Activated CD4-positive, alpha-beta memory T cell treated with anti-CD3 and anti-CD28 coated beads for 36 hours (primary cell): Measurements from ENCODE around the gene CFAP97D1. TPM values are rescaled to one million over a fixed set of nuclear protein-coding genes. Genes with fewer than 3 reads are reported as not detected.

Experiments used
- CTCF ChIA-PET: fragments of 350-600 bp; sonication (Branson Sonifier 250); formaldehyde crosslinking; loops from one replicate; lab custom pipeline; 2021; ENCODE audit warnings: antibody characterized with exemption, inconsistent platforms; lab: Charles Lee
- POLR2A ChIA-PET: fragments of 350-600 bp; sonication (Branson Sonifier 250); formaldehyde crosslinking; loops from one replicate; lab custom pipeline; 2021; ENCODE audit warnings: antibody characterized with exemption; lab: Charles Lee
- DNase-seq: peaks from one replicate; pipeline ENCODE4 v3.0.0-alpha.2; 2020
- H3K27ac Mint-ChIP-seq: one replicate; pipeline ENCODE4 v1.8.0; 2021; ENCODE audit warnings: mixed read lengths
- H3K27me3 Mint-ChIP-seq: one replicate; pipeline ENCODE4 v1.8.0; 2021; ENCODE audit warnings: mixed read lengths
- H3K36me3 Mint-ChIP-seq: one replicate; pipeline ENCODE4 v1.8.0; 2021; ENCODE audit warnings: mixed read lengths
- H3K4me1 Mint-ChIP-seq: one replicate; pipeline ENCODE4 v1.8.0; 2021; ENCODE audit warnings: low read depth, mixed read lengths
- H3K4me3 Mint-ChIP-seq: one replicate; pipeline ENCODE4 v1.8.0; 2021; ENCODE audit warnings: mild to moderate bottlenecking, mixed read lengths
- H3K9me3 Mint-ChIP-seq: one replicate; pipeline ENCODE4 v1.8.0; 2021; ENCODE audit warnings: mixed read lengths
- intact Hi-C: fragments of 100-400 bp; cut with micrococcal nuclease; formaldehyde crosslinking; loops from one replicate; pipeline ENCODE4 v1.15.1; 2023
- total RNA-seq, 2 experiments: library from RNA; stranded (reverse); gene quantifications; one replicate each; pipeline ENCODE4 v1.2.3, GENCODE V29; 2021

The CFAP97D1 gene
- total RNA-seq, 2 experiments from 2014 or later: not detected

- POLR2A ChIA-PET: no interaction called here
- peaks cover 23% of the 10 kb centered on the region for H3K36me3 Mint-ChIP-seq
- DNase-seq: no peak
- H3K27ac Mint-ChIP-seq: no peak overlapping the region
- H3K27me3 Mint-ChIP-seq: no peaks in the 10 kb centered on the region
- H3K9me3 Mint-ChIP-seq: no peaks in the 10 kb centered on the region
- H3K4me1 Mint-ChIP-seq: no peaks in the 10 kb centered on the region
- intact Hi-C loops: no loop called here
- CTCF ChIA-PET: interaction anchor here (1.0 to 2.1 kb wide), 2 partner anchors 8 to 11 kb away, joined by 3 to 11 read pairs; no protein-coding TSS in a partner anchor
- H3K4me3 Mint-ChIP-seq: no peak overlapping the region
These were observed 11.3 kb upstream of the CFAP97D1 start for GRCh38 chr17:43768943-43769342.

GRCh38 chr17:43769426-43769825 is 10.8 kb upstream of the CFAP97D1 start:
- H3K9me3 Mint-ChIP-seq: no peaks in the 10 kb centered on the region
- DNase-seq: no peak
- no peaks in the 10 kb centered on the region for H3K27me3 Mint-ChIP-seq
- ChIA-PET CTCF (interaction anchor here (1.0 to 2.1 kb wide), 2 partner anchors 9 to 12 kb away, joined by 3 to 11 read pairs; no protein-coding TSS in a partner anchor), POLR2A (no interaction called here)
- no peak overlapping the region for H3K4me3 Mint-ChIP-seq
- no peaks in the 10 kb centered on the region for H3K4me1 Mint-ChIP-seq
- H3K27ac Mint-ChIP-seq: no peak overlapping the region
- H3K36me3 Mint-ChIP-seq: peaks cover 23% of the 10 kb centered on the region
- intact Hi-C loops: no loop called here

- CTCF ChIA-PET: interaction anchor here (1.0 to 2.1 kb wide), 2 partner anchors 9 to 12 kb away, joined by 3 to 11 read pairs; no protein-coding TSS in a partner anchor
- Mint-ChIP-seq H3K27ac (no peak overlapping the region), H3K4me1 (no peaks in the 10 kb centered on the region), H3K27me3 (no peaks in the 10 kb centered on the region), H3K4me3 (no peak overlapping the region), H3K36me3 (peaks cover 23% of the 10 kb centered on the region), H3K9me3 (no peaks in the 10 kb centered on the region)
- intact Hi-C loops: no loop called here
- POLR2A ChIA-PET: no interaction called here
- no peak for DNase-seq
These were observed 10.4 kb upstream of the CFAP97D1 start for GRCh38 chr17:43769859-43770258.

- no peak overlapping the region for H3K27ac Mint-ChIP-seq
- H3K27me3 Mint-ChIP-seq: no peaks in the 10 kb centered on the region
- H3K4me3 Mint-ChIP-seq: no peak overlapping the region
- CTCF ChIA-PET: interaction anchor here (2.1 kb wide), 1 partner anchor 10 kb away, joined by 11 read pairs; no protein-coding TSS in a partner anchor
- no peak for DNase-seq
- H3K9me3 Mint-ChIP-seq: no peaks in the 10 kb centered on the region
- intact Hi-C loops: no loop called here
- no peaks in the 10 kb centered on the region for H3K4me1 Mint-ChIP-seq
- POLR2A ChIA-PET: no interaction called here
- peaks cover 25% of the 10 kb centered on the region for H3K36me3 Mint-ChIP-seq
These were observed 9.3 kb upstream of the CFAP97D1 start for GRCh38 chr17:43770957-43771356.

GRCh38 chr17:43771463-43771862 is 8.8 kb upstream of the CFAP97D1 start:
- Mint-ChIP-seq H3K4me3 (no peak overlapping the region), H3K9me3 (no peaks in the 10 kb centered on the region), H3K27me3 (no peaks in the 10 kb centered on the region), H3K27ac (no peak overlapping the region), H3K36me3 (peaks cover 25% of the 10 kb centered on the region), H3K4me1 (no peaks in the 10 kb centered on the region)
- intact Hi-C loops: no loop called here
- CTCF ChIA-PET: no interaction called here
- POLR2A ChIA-PET: no interaction called here
- DNase-seq: no peak

GRCh38 chr17:43772877-43773648 is 7.2 kb upstream of the CFAP97D1 start:
- Mint-ChIP-seq H3K36me3 (peaks cover 25% of the 10 kb centered on the region), H3K4me1 (peaks cover 2% of the 10 kb centered on the region), H3K27me3 (no peaks in the 10 kb centered on the region), H3K27ac (no peak overlapping the region), H3K9me3 (no peaks in the 10 kb centered on the region), H3K4me3 (no peak overlapping the region)
- intact Hi-C loops: no loop called here
- ChIA-PET POLR2A (no interaction called here), CTCF (interaction anchor here (1.1 to 2.0 kb wide), 3 partner anchors 13 to 79 kb away, joined by 3 to 9 read pairs (median 8); no protein-coding TSS in a partner anchor)
- no peak for DNase-seq

GRCh38 chr17:43774304-43775250 is 5.7 kb upstream of the CFAP97D1 start:
- Mint-ChIP-seq H3K27me3 (peaks cover 1% of the 10 kb centered on the region), H3K36me3 (peaks cover 22% of the 10 kb centered on the region), H3K27ac (no peak overlapping the region), H3K4me1 (peaks cover 6% of the 10 kb centered on the region), H3K9me3 (no peaks in the 10 kb centered on the region), H3K4me3 (no peak overlapping the region)
- POLR2A ChIA-PET: no interaction called here
- intact Hi-C loops: no loop called here
- CTCF ChIA-PET: interaction anchor here (0.7 to 4.4 kb wide), 3 partner anchors 8 to 14 kb away, joined by 3 to 30 read pairs (median 8); no protein-coding TSS in a partner anchor
- no peak for DNase-seq

GRCh38 chr17:43778337-43779144 is 1.7 kb upstream of the CFAP97D1 start, which contains the start of gene DUSP3:
DUSP3 (minus strand) TSS chr17:43778977; CDS start chr17:43778924, 53 bp downstream.
- CTCF ChIA-PET: interaction anchor here (0.6 to 4.4 kb wide), 2 partner anchors 12 to 657 kb away, joined by 3 to 30 read pairs; no protein-coding TSS in a partner anchor
- intact Hi-C loops: no loop called here

GRCh38 chr17:43779145-43780125 is 800 bp upstream of the CFAP97D1 start:
- POLR2A ChIA-PET: interaction anchor here (0.6 to 0.9 kb wide), 2 partner anchors 419 to 782 kb away, joined by 3 read pairs; no protein-coding TSS in a partner anchor
- H3K27ac Mint-ChIP-seq: no peak overlapping the region

More at GRCh38 chr17:43778337-43779144, 1.7 kb upstream of the CFAP97D1 start, which contains the start of gene DUSP3:
- DNase-seq: peak; percentile 79
- Mint-ChIP-seq H3K4me1 (peaks cover 6% of the 10 kb centered on the region), H3K36me3 (peaks cover 4% of the 10 kb centered on the region), H3K4me3 (peak within 1 kb of the TSS; percentile 83), H3K9me3 (no peaks in the 10 kb centered on the region), H3K27me3 (peaks cover 24% of the 10 kb centered on the region), H3K27ac (no peak within 1 kb of the TSS)
- POLR2A ChIA-PET: interaction anchor here (0.6 to 0.9 kb wide), 2 partner anchors 418 to 781 kb away, joined by 3 read pairs; no protein-coding TSS in a partner anchor

More at GRCh38 chr17:43779145-43780125, 800 bp upstream of the CFAP97D1 start:
- Mint-ChIP-seq H3K4me1 (peaks cover 7% of the 10 kb centered on the region), H3K27me3 (peaks cover 24% of the 10 kb centered on the region), H3K36me3 (peaks cover 2% of the 10 kb centered on the region), H3K9me3 (no peaks in the 10 kb centered on the region), H3K4me3 (peak overlapping the region; percentile 67)
- intact Hi-C loops: loop anchor here (10.0 kb wide), 1 partner anchor 65 kb away; the partner anchor contains the start of gene CD300LG
- DNase-seq: no peak
- CTCF ChIA-PET: interaction anchor here (1.1 to 4.4 kb wide), 3 partner anchors 13 to 85 kb away, joined by 3 to 30 read pairs (median 17); no protein-coding TSS in a partner anchor
